ENCODE data around the gene GLIPR2.
"Not testable (repeated sequence)": the region's sequence is repeated elsewhere in the genome, so short reads cannot be mapped to it uniquely, and the experiment has no call there.

Gene GLIPR2

DNA sequence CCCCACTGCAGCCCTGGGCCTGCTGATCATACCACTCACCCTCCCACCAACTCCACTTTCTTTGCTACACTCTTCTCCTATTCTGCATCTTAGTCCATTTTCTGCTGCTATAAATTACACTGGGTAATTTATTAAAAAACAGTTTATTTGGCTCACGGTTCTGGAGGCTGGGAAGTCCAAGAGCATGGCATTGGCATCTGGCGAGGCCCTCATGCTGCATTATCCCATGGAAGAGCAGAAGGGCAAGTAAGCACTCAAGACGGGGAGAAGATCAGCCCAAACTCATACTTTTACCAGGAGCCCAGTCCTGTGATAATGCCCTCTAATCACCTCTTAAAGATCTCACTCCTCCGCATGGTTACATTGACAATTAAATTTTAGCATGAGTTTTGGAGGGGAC lies 9.4 kb downstream of the GLIPR2 start:
- no peak for DNase-seq

DNA sequence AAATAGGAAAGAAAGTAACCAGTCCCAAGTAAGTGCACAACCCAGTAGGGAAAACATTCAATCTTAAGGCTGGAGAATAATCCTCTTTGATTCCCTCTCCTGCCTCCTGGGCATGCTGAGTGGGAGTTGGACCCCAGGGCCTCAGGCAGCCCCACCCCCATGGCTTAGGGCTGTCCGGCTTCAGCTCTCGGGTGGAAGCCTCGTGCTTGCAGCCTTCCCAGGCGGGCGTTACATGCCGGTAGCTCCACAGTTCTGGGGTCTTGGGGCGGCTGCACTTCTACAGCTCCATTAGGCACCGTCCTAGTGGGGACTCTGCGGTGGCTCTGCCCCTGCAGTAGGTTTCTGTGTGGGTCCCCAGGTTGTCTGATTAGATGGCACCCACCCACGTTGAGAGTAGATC lies 10.1 kb downstream of the GLIPR2 start:
- DNase-seq = no peak

GRCh38 chr9:36147441-36148175 lies 11.1 kb downstream of the GLIPR2 start:
- DNase-seq = no peak

DNA sequence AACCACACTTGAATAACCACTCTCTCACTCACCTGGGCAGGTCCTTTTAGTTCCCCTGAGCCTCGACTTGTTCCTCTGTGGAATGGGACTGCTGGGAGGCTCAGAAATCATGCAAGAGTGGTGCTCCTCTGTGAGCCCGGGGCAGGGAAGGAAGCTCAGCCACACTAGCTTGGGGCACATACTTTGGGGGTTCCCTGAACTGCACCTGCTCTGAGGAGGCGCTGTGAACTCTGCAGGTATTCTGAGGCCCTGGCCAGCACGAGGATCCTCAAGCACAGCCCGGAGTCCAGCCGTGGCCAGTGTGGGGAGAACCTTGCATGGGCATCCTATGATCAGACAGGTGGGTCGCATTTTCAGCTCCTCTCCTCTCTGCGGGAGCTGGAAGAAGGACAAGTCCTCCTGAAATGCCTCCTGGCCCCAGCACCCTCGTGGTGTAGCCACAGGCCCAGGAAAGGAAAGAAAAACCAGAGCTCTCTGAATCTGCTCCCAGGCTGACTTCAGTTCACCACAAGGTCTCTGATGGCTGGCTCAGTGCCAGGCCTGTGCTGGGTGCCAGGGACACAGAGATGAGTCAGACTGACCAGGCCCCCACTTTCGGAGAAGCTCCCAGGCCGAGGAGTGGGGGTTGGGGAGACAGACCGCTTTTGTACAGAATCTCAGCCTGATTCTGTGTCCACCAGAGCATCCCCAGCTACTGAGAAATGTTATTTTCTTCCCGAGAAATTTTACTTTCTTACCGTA lies 11.9 kb downstream of the GLIPR2 start:
- peak; percentile 96 for DNase-seq

DNA sequence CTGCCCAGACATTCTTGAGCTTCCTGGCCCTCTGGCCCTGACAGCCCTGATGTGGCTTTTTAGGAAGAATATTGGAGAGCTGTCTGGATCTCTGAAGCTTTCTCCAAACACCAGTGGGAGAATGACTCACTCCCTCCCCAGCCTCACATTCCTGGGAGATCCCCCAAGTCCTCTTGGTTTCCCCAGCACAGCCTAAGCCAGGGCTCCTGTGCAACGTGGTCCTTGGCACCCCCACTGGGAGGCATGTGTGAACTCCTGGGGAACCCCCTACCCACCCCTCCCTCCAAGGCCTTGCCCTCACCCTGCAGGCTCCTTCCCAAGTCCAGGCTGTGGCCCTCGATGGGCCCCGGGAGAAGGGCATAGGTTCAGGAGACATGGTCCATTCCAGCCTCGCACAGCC lies 12.7 kb downstream of the GLIPR2 start:
- DNase-seq = no peak

DNA sequence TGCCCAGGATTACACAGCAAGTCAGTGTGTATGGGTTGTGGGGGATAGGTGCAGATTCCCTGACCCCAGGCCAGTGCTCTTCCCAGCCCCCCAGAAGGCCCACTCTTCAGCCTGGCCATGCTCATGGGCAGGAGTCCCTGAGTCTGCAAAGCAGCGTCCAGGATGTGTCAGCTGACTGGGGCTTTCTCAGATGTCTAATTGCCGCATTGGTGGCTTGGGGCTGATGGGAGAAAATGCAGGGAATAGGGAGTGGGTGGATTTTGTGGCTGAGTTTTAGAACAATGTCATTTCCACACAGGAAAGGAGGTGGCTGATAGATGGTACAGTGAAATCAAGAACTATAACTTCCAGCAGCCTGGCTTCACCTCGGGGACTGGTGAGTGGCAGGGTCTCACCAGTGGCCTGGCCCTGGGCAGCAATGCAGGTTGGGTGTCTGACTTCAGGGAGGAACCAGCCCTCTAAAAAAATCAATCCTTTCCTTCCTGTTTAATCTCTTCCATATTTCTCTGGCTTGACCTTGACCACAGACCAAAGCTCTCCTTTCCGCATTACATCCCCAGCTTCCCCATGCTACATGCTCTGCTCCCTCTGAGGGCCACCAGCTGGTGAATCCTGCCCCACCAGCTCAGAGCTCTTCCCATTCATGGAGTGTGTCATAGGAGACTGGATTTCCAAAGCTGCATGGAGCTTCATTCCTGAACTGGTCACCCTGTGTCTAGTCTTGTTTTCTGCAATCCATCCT lies 14.2 kb downstream of the GLIPR2 start:
- DNase-seq = peak; percentile 78

GRCh38 chr9:36151316-36152210 lies 15.0 kb downstream of the GLIPR2 start:
- DNase-seq = peak; percentile 92

GRCh38 chr9:36152741-36153438 lies 16.4 kb downstream of the GLIPR2 start:
- DNase-seq = no peak

GRCh38 chr9:36153746-36154145 lies 17.2 kb downstream of the GLIPR2 start:
- DNase-seq = no peak

DNA sequence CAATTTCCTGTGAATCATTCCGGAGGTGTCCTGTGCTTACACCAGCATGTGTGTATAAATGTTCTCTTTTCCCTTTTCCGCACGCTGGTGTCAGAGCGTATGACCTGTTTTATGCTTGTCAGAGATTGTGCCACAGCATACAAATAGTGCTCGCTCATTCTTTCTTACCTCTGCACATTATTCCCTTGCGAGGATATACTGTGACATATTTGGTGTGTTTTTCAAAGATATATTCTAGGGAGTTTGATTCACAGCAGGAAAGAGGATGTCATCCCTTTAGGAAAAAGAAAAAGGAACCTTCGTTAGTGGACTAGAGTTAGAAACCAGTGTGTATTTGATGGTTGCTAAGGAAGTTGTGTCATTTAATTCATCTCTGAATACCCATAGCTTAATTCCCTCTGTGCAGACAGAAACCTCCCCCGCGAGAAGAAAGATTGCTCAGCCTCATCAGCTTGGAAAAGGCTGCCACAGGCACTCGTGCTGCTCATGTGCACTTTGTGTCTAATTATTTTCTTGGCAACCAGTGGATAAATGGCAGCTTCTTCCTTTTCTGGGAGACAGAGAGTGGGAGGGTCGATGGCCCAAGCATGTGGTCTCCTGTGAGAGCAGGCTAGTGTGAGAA lies 17.9 kb downstream of the GLIPR2 start:
- DNase-seq = peak; percentile 85

- no peak for DNase-seq
These were observed 19.6 kb downstream of the GLIPR2 start for GRCh38 chr9:36156116-36156515.

GRCh38 chr9:36158122-36158521 lies 21.6 kb downstream of the GLIPR2 start:
- DNase-seq = peak; percentile 68

DNA sequence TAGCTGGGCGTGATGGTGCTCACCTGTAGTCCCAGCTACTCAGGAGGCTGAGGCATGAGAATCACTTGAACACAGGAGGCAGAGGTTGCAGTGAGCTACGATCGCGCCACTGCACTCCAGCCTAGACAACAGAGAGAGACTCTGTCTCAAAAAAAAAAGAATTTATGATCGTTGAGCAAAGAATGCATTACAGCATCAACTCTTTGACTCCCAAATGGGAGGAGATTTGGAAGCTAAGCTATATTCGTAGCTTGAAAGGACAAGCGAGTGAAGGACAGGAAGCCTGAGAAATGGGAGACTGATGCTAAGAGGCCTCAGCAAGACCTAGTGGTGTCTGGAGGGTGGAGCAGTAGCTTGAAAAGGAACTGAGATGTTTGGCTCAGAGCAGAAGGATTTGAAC lies 22.4 kb downstream of the GLIPR2 start:
- DNase-seq = no peak

GRCh38 chr9:36159509-36159908 lies 23.0 kb downstream of the GLIPR2 start:
- DNase-seq = not testable (repeated sequence)

- DNase-seq = not testable (repeated sequence)
These were observed 23.6 kb downstream of the GLIPR2 start for GRCh38 chr9:36160126-36160525.

DNA sequence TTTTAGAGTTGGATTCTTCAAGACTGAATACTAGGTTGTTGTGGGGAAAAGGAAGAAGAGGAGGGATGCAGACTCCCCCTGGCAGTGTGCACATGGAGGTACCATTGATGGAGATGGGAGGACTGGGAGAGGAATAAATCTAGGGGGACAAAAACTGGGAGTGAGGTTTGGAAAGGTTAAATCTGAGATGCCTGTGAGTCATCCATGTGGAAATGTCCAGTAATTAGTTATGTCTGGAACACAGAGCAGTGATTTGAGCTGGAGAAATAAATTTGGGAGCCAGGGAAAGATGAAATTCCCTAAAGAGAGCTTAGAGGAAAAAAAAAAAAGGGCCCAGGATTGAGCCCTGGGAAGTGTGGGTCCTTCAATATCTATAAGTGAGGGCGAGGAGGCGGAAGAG lies 24.7 kb downstream of the GLIPR2 start:
- DNase-seq = no peak

- no peak for DNase-seq
These were observed 25.7 kb downstream of the GLIPR2 start for GRCh38 chr9:36162211-36162738.

- DNase-seq = no peak
These were observed 26.7 kb downstream of the GLIPR2 start for GRCh38 chr9:36163049-36163785.

GRCh38 chr9:36163786-36164170 lies 27.2 kb downstream of the GLIPR2 start:
- DNase-seq = no peak

DNA sequence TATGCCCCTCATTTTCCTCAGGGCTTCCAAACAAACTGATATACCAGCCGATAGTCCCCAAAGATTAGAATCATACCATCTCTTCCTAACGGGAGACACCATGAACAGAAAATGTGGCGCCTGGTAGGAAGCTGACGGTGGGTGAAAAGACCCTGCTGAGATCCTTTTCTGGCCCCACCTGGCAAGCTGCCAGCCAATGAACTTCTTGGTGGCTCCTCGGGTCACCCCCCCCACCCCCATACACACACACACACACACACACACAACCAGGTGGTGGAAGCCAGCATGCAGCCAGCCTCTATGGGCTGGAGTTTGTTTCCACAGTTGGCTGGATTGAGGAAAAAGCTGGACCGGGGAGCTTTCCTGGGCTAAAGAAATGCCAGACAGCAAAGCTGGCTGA lies 27.8 kb downstream of the GLIPR2 start:
- DNase-seq = no peak

DNA sequence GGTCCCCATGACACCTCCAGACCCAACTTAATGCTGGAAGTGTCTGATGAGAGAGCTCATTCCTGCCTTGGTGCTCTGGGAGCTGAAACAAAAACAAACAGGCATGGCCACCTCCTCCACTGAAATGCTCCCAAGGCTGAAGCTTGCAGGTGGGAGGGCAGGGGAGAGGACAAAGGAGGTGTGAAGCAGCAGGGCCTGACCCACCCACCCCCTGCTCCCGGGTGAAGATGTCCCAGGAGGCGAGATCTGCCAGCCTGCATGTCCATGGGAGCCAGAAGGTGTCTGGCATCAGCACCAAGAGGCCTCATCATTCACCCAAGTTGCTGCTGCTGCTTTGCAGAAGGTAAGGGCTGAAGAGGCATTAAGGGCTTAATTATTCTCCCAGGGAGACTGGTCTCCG lies 28.5 kb downstream of the GLIPR2 start:
- DNase-seq = no peak
